Endothelial cell of umbilical vein (primary cell): ENCODE results near the gene PHKG1.

ENCODE experiments used
- CTCF ChIP-seq, 2 donors: IDR thresholded peaks; 1 replicate in 1 of 2; 2 replicates in 1 of 2; pipeline ENCODE4 v1.5.1; 2011; ENCODE audit warnings: low read length in 2 of 2, mild to moderate bottlenecking in 2 of 2, moderate library complexity in 2 of 2, control low read depth in 1 of 2, inconsistent platforms in 1 of 2, low read depth in 1 of 2; ENCODE audit not compliant: insufficient read depth in 1 of 2; ENCODE audit errors: extremely low read depth in 1 of 2
- EZH2 ChIP-seq: IDR thresholded peaks from 2 replicates; pipeline ENCODE4 v1.6.1; 2012; ENCODE audit warnings: borderline replicate concordance, low read depth, mild to moderate bottlenecking, moderate library complexity, low read length, inconsistent platforms; ENCODE audit not compliant: severe bottlenecking
- FOS ChIP-seq: IDR thresholded peaks from 2 replicates; pipeline ENCODE4 v1.6.1; 2011; ENCODE audit warnings: mild to moderate bottlenecking, low read length, moderate library complexity, borderline replicate concordance; ENCODE audit not compliant: insufficient read depth
- POLR2A ChIP-seq: IDR thresholded peaks from 2 replicates; pipeline ENCODE4 v1.6.1; 2012; ENCODE audit warnings: low read depth, mild to moderate bottlenecking, control low read depth, low read length
- POLR2AphosphoS5 ChIP-seq: IDR thresholded peaks from 2 replicates; pipeline ENCODE4 v1.6.1; 2012; ENCODE audit warnings: low read depth, mild to moderate bottlenecking, control low read depth, low read length, moderate library complexity; ENCODE audit not compliant: insufficient read depth

GRCh38 chr7:56092789-56093531, at the start of gene PHKG1:
- TF ChIP-seq CTCF (IDR thresholded peaks at IDR 0.05; ENCODE audit: extremely low read depth in 1 of 2, insufficient read depth in 1 of 2, low read depth in 1 of 2, low read length in 2 of 2) (peak; percentile 36 to 74), POLR2A (no peak), FOS (no peak), EZH2 (no peak), POLR2AphosphoS5 (no peak)
